Measurements from ENCODE around the gene TM9SF1. TPM values are rescaled to one million over a fixed set of nuclear protein-coding genes. Genes with fewer than 3 reads are reported as not detected.

The TM9SF1 gene
- total and polyA plus RNA-seq, 2 of the 13 experiments (the other 11 are each of a cell fraction or from before 2014, with no cell fraction given): 83.2 to 110 TPM

GRCh38 chr14:24212924-24213865, 18.0 kb upstream of the TM9SF1 start, which contains the start of gene CHMP4A (continued):
- TF ChIP-seq ZBTB7B (CRISPR knock-in tag; IDR thresholded peaks at IDR 0.05) (peak; percentile 83), RFX3 (CRISPR knock-in tag; IDR thresholded peaks at IDR 0.05) (no peak; the same call in 1 of the 2 replicates), ZNF280D (CRISPR knock-in tag; IDR thresholded peaks at IDR 0.05) (peak; percentile 94), SP4 (CRISPR knock-in tag; IDR thresholded peaks at IDR 0.05) (peak; percentile 92), ZNF776 (CRISPR knock-in tag; IDR thresholded peaks at IDR 0.05) (peak; percentile 98), MAFK (conservative IDR thresholded peaks at IDR 0.05 in 1 of 2, IDR thresholded peaks at IDR 0.05 in 1 of 2; ENCODE audit: low read length in 2 of 2) (no peak; a peak in 1 of 4 replicates), GATAD1 (CRISPR knock-in tag; IDR thresholded peaks at IDR 0.05) (peak; percentile 99), PLSCR1 (CRISPR knock-in tag; IDR thresholded peaks at IDR 0.05; ENCODE audit: borderline replicate concordance) (no peak), NFYC (CRISPR knock-in tag; IDR thresholded peaks at IDR 0.05) (peak; percentile 99), GMEB1 (CRISPR knock-in tag; IDR thresholded peaks at IDR 0.05; ENCODE audit: borderline replicate concordance) (peak; percentile 92), GLMP (CRISPR knock-in tag; IDR thresholded peaks at IDR 0.05; ENCODE audit: borderline replicate concordance) (no peak), HNF4A (CRISPR knock-in tag; IDR thresholded peaks at IDR 0.05) (peak; percentile 65), ZNF292 (CRISPR knock-in tag; IDR thresholded peaks at IDR 0.05; ENCODE audit: borderline replicate concordance, low read depth) (0 out of 2 replicates have a peak, but pooled peaks have one; percentile 57), ZNF101 (CRISPR knock-in tag; IDR thresholded peaks at IDR 0.05; ENCODE audit: borderline replicate concordance, low read depth) (0 out of 2 replicates have a peak, but pooled peaks have one; percentile 82), ZSCAN20 (CRISPR knock-in tag; IDR thresholded peaks at IDR 0.05; ENCODE audit: borderline replicate concordance) (peak; percentile 92; the same call in 1 of the 2 replicates), CREBL2 (CRISPR knock-in tag; IDR thresholded peaks at IDR 0.05; ENCODE audit: borderline replicate concordance) (no peak), KDM2A (CRISPR knock-in tag; IDR thresholded peaks at IDR 0.05; ENCODE audit: borderline replicate concordance, low read depth) (peak; percentile 100), ZNF337 (CRISPR knock-in tag; IDR thresholded peaks at IDR 0.05; ENCODE audit: borderline replicate concordance, low read depth) (peak; percentile 94; the same call in 1 of the 2 replicates), ZSCAN12 (CRISPR knock-in tag; IDR thresholded peaks at IDR 0.05) (peak; percentile 95; the same call in 1 of the 2 replicates), ZNF10 (CRISPR knock-in tag; IDR thresholded peaks at IDR 0.05; ENCODE audit: borderline replicate concordance, low read depth) (peak; percentile 69; the same call in 1 of the 2 replicates), MTF2 (CRISPR knock-in tag; IDR thresholded peaks at IDR 0.05; ENCODE audit: borderline replicate concordance) (0 out of 2 replicates have a peak, but pooled peaks have one; percentile 36)
